SK-N-MC (cell line): ENCODE results near the gene NINJ2.
"Not testable (repeated sequence)": the region's sequence is repeated elsewhere in the genome, so short reads cannot be mapped to it uniquely, and the experiment has no call there.

ENCODE experiments used
- DNase-seq: peaks from one replicate; pipeline ENCODE4 v3.0.0-alpha.2; 2011; ENCODE audit warnings: low read depth, low spot score
- H3K27ac ChIP-seq: fragments of 200-600 bp; sonication (generic); 2 replicates; pipeline ENCODE4 v1.5.1; 2016; ENCODE audit warnings: mixed run types
- H3K36me3 ChIP-seq: fragments of 200-600 bp; sonication (generic); 2 replicates; pipeline ENCODE4 v1.6.1; 2017; ENCODE audit warnings: antibody characterized with exemption, low read length, mixed read lengths; ENCODE audit not compliant: insufficient read depth
- H3K4me3 ChIP-seq: fragments of 200-600 bp; sonication (generic); 2 replicates; pipeline ENCODE4 v1.5.1; 2016
- H3K9ac ChIP-seq: fragments of 200-600 bp; sonication (generic); 2 replicates; pipeline ENCODE4 v1.8.0; 2017; ENCODE audit warnings: mixed run types, mixed read lengths; ENCODE audit not compliant: insufficient read length
- H3K9me3 ChIP-seq: fragments of 200-600 bp; sonication (generic); 2 replicates; pipeline ENCODE4 v1.6.1; 2017; ENCODE audit warnings: low read depth, mild to moderate bottlenecking, antibody characterized with exemption, low read length, moderate library complexity, mixed read lengths
- EZH2 ChIP-seq: fragments of 200-600 bp; sonication (generic); IDR thresholded peaks from one replicate; pipeline ENCODE4 v1.6.1; 2017; ENCODE audit warnings: antibody characterized with exemption
- FOXP2 ChIP-seq: optimal IDR thresholded peaks from 2 replicates; pipeline ENCODE3; 2011; ENCODE audit warnings: mild to moderate bottlenecking, moderate library complexity; ENCODE audit not compliant: insufficient read depth; ENCODE audit errors: extremely low read length, control extremely low read depth
- POLR2AphosphoS5 ChIP-seq: IDR thresholded peaks from 2 replicates; pipeline ENCODE4 v1.6.1; 2012; ENCODE audit warnings: mild to moderate bottlenecking, low read depth, low read length, borderline replicate concordance

NINJ2 gene, protein sequence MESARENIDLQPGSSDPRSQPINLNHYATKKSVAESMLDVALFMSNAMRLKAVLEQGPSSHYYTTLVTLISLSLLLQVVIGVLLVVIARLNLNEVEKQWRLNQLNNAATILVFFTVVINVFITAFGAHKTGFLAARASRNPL

DNA sequence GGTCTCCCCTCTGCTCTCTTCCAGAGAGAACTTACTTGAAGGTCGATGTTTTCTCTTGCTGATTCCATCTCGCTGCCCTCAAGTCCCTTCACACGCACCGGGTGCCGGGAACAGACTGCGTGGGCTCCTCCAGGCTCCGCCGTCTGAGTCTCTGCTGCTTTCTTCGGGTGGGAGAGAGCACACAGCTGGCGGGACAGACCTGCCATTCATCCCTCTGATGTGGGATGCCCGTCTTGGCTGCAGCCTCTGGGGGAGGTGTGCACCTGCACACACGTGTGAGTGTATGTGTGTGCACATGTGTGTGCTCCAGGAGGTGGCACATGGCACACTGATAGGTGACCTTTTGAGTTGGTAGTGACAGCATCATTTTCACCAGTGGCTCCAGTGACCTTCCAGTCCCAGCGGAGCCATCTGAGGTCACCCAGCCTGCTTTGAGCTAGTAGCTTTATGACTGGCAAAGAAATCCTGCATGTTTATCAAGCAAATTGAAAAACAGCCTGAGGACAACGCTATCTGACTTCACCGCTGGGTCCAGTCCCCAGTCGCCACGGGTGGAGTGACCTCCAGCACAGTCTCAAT is at the start of gene NINJ2:
Gene NINJ2, minus strand, starts transcription at position 153 of the 579 bp plus-strand sequence. Its CDS starts 85 bp downstream, at position 68.
- TF ChIP-seq EZH2 = no peak
- TF ChIP-seq POLR2AphosphoS5 = no peak
- no peak for TF ChIP-seq FOXP2
- H3K9me3 ChIP-seq = no peaks in the 10 kb centered on the region
- H3K27ac ChIP-seq = no peak within 1 kb of the TSS
- DNase-seq = no peak
- no peak within 1 kb of the TSS for H3K4me3 ChIP-seq
- H3K36me3 ChIP-seq = no peaks in the 10 kb centered on the region
- H3K9ac ChIP-seq = no peak within 1 kb of the TSS

DNA sequence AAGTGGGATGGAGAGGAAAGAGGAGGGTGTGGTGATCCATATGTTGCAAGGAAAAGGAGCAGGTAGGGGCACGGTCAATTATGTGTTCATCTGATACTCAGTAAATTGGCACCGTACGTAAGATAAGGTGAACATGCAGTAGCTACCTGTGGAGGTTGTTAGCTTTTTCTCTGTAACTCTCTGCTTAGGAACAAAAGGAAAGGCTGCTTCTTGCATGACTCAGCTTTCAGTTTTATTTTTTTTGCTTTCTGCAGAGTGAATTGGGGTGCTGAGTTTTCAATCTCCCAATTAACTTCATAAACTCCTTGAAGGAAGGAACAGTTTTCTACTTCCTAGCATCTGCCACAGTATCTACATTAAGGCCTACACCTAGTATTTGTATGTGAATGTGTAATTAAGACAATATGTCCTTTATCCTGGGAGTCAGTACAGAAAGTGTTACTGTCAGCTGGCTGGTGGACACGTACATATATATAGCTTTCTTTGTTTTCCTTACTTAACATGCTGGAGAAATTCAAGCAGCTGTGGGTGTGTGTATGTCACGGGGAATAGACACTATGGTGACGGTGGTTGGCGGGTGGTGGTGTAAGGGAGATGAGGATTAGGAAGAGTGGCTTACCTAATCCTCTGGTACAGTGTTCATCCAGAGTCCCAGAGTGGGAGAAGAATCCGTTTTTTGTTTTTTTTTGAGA is 49.1 kb upstream of the NINJ2 start:
- no peak overlapping the region for H3K9ac ChIP-seq

DNA sequence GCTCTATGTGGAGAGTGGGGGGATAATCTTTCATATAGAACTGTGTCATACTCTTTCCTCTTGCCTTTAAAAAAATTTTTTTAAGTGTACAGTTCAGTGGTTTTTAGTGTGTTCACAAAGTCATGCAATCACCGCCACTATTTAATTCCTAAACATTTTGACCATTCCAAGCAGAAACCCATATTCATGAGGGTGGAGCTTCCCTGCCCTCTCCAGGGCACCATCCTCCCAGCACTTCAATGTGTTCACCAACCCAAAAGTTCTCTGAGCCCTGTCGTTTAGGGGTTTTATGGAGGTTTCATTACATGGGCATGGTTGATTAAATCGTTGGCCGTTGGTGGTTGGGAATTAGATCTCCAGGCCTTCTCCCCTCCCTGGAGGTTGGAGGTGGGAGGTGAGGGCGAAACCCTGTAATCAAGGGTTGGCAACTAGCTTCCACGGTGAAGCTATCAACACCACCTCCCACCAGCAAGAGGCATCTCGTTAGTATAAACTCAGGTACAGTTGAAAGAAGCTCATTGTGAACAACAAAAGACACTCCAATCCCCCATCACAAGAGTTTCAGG is 46.3 kb upstream of the NINJ2 start:
- H3K9me3 ChIP-seq = no peaks in the 10 kb centered on the region
- TF ChIP-seq FOXP2 = no peak
- no peak for TF ChIP-seq EZH2
- no peak for TF ChIP-seq POLR2AphosphoS5

More for the DNA sequence above, 49.1 kb upstream of the NINJ2 start:
- Histone ChIP-seq H3K36me3 (no peaks in the 10 kb centered on the region), H3K9me3 (no peaks in the 10 kb centered on the region), H3K27ac (no peak overlapping the region), H3K4me3 (no peak overlapping the region)
- DNase-seq = no peak
- TF ChIP-seq EZH2 (no peak), POLR2AphosphoS5 (no peak), FOXP2 (no peak)

GRCh38 chr12:708084-708483 is 44.8 kb upstream of the NINJ2 start:
- H3K27ac ChIP-seq, H3K9me3 ChIP-seq, H3K9ac ChIP-seq, H3K4me3 ChIP-seq, H3K36me3 ChIP-seq, DNase-seq: not testable (repeated sequence)

More for the DNA sequence above, 46.3 kb upstream of the NINJ2 start:
- H3K4me3 ChIP-seq = no peak overlapping the region
- no peak overlapping the region for H3K9ac ChIP-seq
- DNase-seq = no peak
- H3K36me3 ChIP-seq = no peaks in the 10 kb centered on the region
- no peak overlapping the region for H3K27ac ChIP-seq

- Histone ChIP-seq H3K4me3 (no peak overlapping the region), H3K9me3 (no peaks in the 10 kb centered on the region), H3K9ac (no peak overlapping the region), H3K27ac (no peak overlapping the region), H3K36me3 (no peaks in the 10 kb centered on the region)
- DNase-seq = no peak
- TF ChIP-seq EZH2 (no peak), FOXP2 (no peak), POLR2AphosphoS5 (no peak)
These were observed 41.4 kb upstream of the NINJ2 start for GRCh38 chr12:704516-705242.

DNA sequence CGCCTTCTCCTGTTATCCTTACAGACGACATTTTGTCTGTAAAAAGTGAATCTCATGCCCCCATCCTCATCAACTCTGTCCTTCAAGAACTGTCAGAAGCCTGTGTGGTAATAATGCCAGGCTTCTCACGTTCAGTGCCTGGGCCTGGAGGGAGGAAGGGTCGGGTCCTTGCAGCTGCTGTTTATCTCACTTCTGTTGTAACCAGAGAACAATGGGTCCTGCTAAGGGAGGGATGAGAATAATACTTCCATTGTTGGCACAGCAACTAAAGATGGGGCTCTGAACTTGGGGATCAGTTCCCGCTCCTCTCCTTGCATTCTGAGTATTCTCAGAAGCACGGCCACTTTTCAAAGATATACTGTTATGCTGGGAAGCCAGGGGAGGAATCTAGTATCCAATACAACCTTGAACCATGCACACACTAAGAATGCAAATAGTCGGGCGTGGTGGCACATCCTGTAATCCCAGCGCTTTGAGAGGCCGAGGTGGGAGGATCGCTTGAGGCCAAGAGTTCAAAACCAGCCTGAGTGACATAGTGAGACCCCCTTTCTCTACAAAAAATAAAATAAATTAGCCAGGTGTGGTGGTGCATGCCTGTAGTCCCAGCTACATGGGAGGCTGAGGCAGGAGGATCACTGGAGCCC is 38.8 kb upstream of the NINJ2 start:
- H3K27ac ChIP-seq = no peak overlapping the region
- no peak overlapping the region for H3K9ac ChIP-seq
- H3K36me3 ChIP-seq = no peaks in the 10 kb centered on the region
- DNase-seq = no peak
- TF ChIP-seq POLR2AphosphoS5 (no peak), EZH2 (no peak), FOXP2 (no peak)
- H3K4me3 ChIP-seq = no peak overlapping the region
- no peaks in the 10 kb centered on the region for H3K9me3 ChIP-seq

DNA sequence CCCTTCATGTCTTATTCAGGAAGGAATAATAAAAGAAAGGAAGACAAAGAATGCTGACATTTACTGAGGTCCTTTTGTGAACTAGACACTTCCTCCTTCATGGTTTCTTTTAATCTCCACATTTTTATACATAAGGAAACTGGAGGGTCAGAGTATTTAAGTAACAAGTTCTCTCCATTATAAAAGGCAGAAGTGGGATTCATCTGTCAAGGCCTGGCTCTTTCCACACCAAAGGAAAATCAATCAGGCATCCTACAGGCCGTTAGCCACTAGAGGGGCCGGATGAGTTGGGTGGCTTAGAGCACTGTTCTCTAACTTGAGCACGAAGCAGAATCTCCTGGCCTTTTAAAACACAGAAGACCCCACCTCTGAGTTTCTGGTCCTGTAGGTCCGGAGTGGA is 36.8 kb upstream of the NINJ2 start:
- DNase-seq = no peak
- Histone ChIP-seq H3K36me3 (no peaks in the 10 kb centered on the region), H3K4me3 (no peak overlapping the region), H3K27ac (no peak overlapping the region), H3K9me3 (no peaks in the 10 kb centered on the region), H3K9ac (no peak overlapping the region)
- TF ChIP-seq EZH2 (no peak), POLR2AphosphoS5 (no peak), FOXP2 (no peak)

- H3K27ac ChIP-seq, DNase-seq, H3K36me3 ChIP-seq, H3K4me3 ChIP-seq, H3K9ac ChIP-seq, H3K9me3 ChIP-seq: not testable (repeated sequence)
These were observed 35.0 kb upstream of the NINJ2 start for GRCh38 chr12:698222-698621.
